Uterus (tissue), 4 donors: Measurements from ENCODE around the gene PAM. TPM values are rescaled to one million over a fixed set of nuclear protein-coding genes. Genes with fewer than 3 reads are reported as not detected.

ENCODE experiments used
- DNase-seq, 2 donors: peaks; one replicate each; pipeline ENCODE4 v3.0.0-alpha.2; 2019 to 2020
- H3K27ac ChIP-seq, 2 donors: fragments of 200-600 bp; sonication (generic); 1 replicate in 1 of 2; 2 replicates in 1 of 2; pipeline ENCODE4 v1.5.1; 2016 to 2018
- H3K27me3 ChIP-seq, 2 donors: fragments of 200-600 bp; sonication (generic); one replicate each; pipeline ENCODE4 v1.5.1; 2018 to 2019; ENCODE audit warnings: control low read depth in 1 of 2
- H3K36me3 ChIP-seq, 2 donors: fragments of 200-600 bp; sonication (generic); one replicate each; pipeline ENCODE4 v1.5.1; 2019; ENCODE audit warnings: control low read depth in 1 of 2
- H3K4me1 ChIP-seq, 2 donors: fragments of 200-600 bp; sonication (generic); one replicate each; pipeline ENCODE4 v1.5.1; 2018 to 2019; ENCODE audit warnings: control low read depth in 1 of 2
- H3K4me3 ChIP-seq, 2 donors: fragments of 200-600 bp; sonication (generic); 1 replicate in 1 of 2; 2 replicates in 1 of 2; pipeline ENCODE4 v1.5.1; 2018 to 2019; ENCODE audit warnings: mild to moderate bottlenecking in 1 of 2
- H3K9me3 ChIP-seq, 2 donors: fragments of 200-600 bp; sonication (generic); one replicate each; pipeline ENCODE4 v1.5.1; 2019; ENCODE audit warnings: control low read depth in 1 of 2
- POLR2A ChIP-seq, 2 donors: fragments of 450-650 bp; IDR thresholded peaks; one replicate each; pipeline ENCODE4 v1.6.1; 2016; ENCODE audit warnings: antibody characterized with exemption in 2 of 2, mild to moderate bottlenecking in 1 of 2, moderate library complexity in 1 of 2
- intact Hi-C: fragments of 100-400 bp; cut with DNase I; formaldehyde crosslinking; loops from one replicate; pipeline ENCODE4 v1.15.1; 2023; ENCODE audit warnings: low total_unique reads
- total RNA-seq, 4 donors: library from RNA; depleted of rRNA in 3 of 4; stranded (reverse); fragments of >200 nt in 3 of 4; gene quantifications; one replicate each; pipeline versions ENCODE4 v1.1.0 to v1.2.4, GENCODE V29; 2014 to 2023
- TF ChIP-seq, protein P1 (sequence below), 4 experiments: fragments of 200-600 bp in 2 of 4; fragments of 450-650 bp in 2 of 4; sonication (generic) in 2 of 4; IDR thresholded peaks; one replicate each; pipeline ENCODE4 v1.5.1; 2016 to 2019; ENCODE audit warnings: antibody characterized with exemption in 4 of 4, mild to moderate bottlenecking in 2 of 4, moderate library complexity in 1 of 4
- donor health status: DM: yes; HTN: yes; CAD: no.

PAM gene
- total RNA-seq, 4 donors from 2014 or later = 101 to 502 (median 168) TPM

DNA sequence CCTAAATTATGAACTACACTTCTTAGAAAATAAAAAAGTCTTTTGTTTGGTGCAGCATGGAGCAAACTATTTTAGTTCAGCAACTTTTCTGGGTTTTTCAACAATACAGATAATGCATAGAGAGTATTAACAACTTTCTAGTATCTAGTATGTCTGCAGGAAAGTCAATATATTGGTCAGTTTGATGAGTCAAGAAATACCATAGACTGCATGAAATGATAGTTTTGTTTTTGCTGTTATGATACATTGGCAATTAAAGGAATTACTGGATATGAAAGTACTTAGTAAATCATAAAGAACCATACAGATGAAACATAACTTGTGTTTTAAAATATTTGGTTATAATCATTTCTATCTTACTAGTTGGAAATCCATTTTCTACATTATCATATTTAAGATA, 191.3 kb downstream of the PAM start:
- TF ChIP-seq POLR2A (IDR thresholded peaks at IDR 0.05) = no peak
- TF ChIP-seq, protein P1, sequence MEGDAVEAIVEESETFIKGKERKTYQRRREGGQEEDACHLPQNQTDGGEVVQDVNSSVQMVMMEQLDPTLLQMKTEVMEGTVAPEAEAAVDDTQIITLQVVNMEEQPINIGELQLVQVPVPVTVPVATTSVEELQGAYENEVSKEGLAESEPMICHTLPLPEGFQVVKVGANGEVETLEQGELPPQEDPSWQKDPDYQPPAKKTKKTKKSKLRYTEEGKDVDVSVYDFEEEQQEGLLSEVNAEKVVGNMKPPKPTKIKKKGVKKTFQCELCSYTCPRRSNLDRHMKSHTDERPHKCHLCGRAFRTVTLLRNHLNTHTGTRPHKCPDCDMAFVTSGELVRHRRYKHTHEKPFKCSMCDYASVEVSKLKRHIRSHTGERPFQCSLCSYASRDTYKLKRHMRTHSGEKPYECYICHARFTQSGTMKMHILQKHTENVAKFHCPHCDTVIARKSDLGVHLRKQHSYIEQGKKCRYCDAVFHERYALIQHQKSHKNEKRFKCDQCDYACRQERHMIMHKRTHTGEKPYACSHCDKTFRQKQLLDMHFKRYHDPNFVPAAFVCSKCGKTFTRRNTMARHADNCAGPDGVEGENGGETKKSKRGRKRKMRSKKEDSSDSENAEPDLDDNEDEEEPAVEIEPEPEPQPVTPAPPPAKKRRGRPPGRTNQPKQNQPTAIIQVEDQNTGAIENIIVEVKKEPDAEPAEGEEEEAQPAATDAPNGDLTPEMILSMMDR (IDR thresholded peaks at IDR 0.05) = no peak
- intact Hi-C loops = no loop called here
- Histone ChIP-seq H3K9me3 (no peaks in the 10 kb centered on the region), H3K4me1 (no peaks in the 10 kb centered on the region), H3K27ac (no peak overlapping the region), H3K36me3 (no peaks in the 10 kb centered on the region), H3K27me3 (no peaks in the 10 kb centered on the region), H3K4me3 (no peak overlapping the region)
- no peak for DNase-seq

DNA sequence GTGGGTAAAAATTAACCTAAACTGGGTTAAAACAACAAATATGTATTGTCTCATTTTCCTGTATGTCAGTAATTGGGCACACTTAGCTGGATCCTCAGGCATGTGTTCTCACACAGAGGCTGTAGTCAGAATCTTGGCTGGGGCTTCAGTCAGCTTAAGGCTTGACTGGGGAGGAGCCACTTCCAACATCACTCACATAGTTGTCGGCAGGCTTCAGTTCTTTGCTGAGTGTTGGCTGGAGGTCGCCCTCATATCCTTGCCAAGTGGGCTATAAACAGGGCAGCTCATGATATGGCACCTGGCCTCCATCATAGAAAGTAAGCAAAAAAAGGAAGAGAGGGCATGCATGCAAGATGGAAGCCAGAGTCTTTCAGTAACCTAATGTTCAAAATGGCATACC, 191.9 kb downstream of the PAM start:
- TF ChIP-seq, protein P1 (IDR thresholded peaks at IDR 0.05) = no peak
- TF ChIP-seq POLR2A (IDR thresholded peaks at IDR 0.05) = no peak
- Histone ChIP-seq H3K36me3 (no peaks in the 10 kb centered on the region), H3K27me3 (no peaks in the 10 kb centered on the region), H3K9me3 (no peaks in the 10 kb centered on the region), H3K27ac (no peak overlapping the region), H3K4me3 (no peak overlapping the region), H3K4me1 (no peaks in the 10 kb centered on the region)
- intact Hi-C loops = no loop called here
- DNase-seq = no peak

DNA sequence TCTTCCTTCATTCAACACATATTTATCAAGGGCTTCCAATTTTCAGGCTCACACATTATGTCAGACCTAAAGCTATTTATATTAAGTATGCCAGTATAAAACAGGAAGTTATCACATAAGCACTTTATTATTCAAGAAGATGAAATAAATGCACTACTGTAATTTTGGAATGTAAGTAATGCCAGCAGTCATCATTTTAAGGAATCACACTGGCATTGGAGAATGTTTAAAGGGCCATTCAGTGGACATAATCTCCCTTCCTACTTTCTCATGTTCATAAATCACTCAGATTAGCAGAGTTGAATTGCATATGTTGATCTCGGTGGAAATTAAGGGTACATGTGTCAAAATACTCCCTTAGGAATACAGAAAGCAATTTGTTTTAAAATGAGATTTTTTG, 200.4 kb downstream of the PAM start:
- intact Hi-C loops = no loop called here
- H3K27me3 ChIP-seq = peaks cover 0 to 4% of the 10 kb centered on the region in 2 donors
- H3K36me3 ChIP-seq = no peaks in the 10 kb centered on the region
- no peak for DNase-seq
- no peaks in the 10 kb centered on the region for H3K9me3 ChIP-seq
- no peak overlapping the region for H3K27ac ChIP-seq
- TF ChIP-seq, protein P1 (IDR thresholded peaks at IDR 0.05) = no peak
- TF ChIP-seq POLR2A (IDR thresholded peaks at IDR 0.05) = no peak
- no peaks in the 10 kb centered on the region for H3K4me1 ChIP-seq
- H3K4me3 ChIP-seq = no peak overlapping the region

DNA sequence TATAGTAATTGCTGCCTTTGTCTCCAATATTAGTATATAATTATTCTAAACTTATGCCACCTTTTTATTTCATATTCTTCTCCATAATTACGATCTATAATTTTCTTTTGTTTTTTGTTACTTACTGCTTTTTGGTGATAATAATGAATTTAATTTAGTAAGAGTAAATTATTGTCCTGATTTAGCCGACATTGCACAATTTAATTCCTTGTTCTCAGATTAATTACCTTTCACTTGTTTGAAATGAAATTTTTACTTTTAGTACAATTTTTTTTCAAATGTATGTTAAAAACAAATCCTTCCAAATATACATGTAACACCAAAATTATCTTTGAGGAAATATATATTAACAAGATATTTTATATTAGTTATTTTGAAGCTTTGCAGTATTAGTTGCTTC, 201.5 kb downstream of the PAM start:
- H3K4me3 ChIP-seq = no peak overlapping the region
- H3K27me3 ChIP-seq = peaks cover 0 to 4% of the 10 kb centered on the region in 2 donors
- TF ChIP-seq POLR2A (IDR thresholded peaks at IDR 0.05) = no peak
- TF ChIP-seq, protein P1 (IDR thresholded peaks at IDR 0.05) = no peak
- no peak overlapping the region for H3K27ac ChIP-seq
- DNase-seq = no peak
- no peaks in the 10 kb centered on the region for H3K9me3 ChIP-seq
- no peaks in the 10 kb centered on the region for H3K36me3 ChIP-seq
- intact Hi-C loops = no loop called here
- no peaks in the 10 kb centered on the region for H3K4me1 ChIP-seq

DNA sequence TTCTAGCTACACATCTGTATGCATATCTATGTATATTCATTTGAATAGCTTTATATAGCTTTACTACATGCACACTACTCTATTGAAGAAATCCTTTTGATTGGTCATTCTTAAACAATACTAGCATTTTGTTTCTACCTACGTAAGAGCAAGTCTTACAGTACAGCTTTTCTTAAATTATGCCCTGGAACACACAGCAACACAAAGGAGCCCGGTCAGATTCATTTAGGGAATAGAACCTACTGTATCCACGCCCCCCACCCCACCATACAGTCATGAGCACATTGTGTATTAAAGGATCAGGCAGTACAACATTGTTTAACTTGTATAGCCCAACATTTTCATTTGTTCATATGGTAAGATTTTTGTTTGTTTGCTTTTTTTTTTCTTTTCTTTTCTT, 202.0 kb downstream of the PAM start:
- intact Hi-C loops = no loop called here
- DNase-seq = no peak

More for the DNA sequence above, 202.0 kb downstream of the PAM start:
- no peak overlapping the region for H3K27ac ChIP-seq
- H3K9me3 ChIP-seq = no peaks in the 10 kb centered on the region
- H3K27me3 ChIP-seq = peaks cover 0 to 4% of the 10 kb centered on the region in 2 donors
- H3K4me1 ChIP-seq = no peaks in the 10 kb centered on the region
- H3K4me3 ChIP-seq = no peak overlapping the region
- no peaks in the 10 kb centered on the region for H3K36me3 ChIP-seq
- TF ChIP-seq, protein P1 (IDR thresholded peaks at IDR 0.05) = no peak
- no peak for TF ChIP-seq POLR2A (IDR thresholded peaks at IDR 0.05)
